SU-DHL-6 (cell line): ENCODE results near the gene PRKCE.
"Not testable (repeated sequence)": the region's sequence is repeated elsewhere in the genome, so short reads cannot be mapped to it uniquely, and the experiment has no call there.

Source experiments
- H2AFZ ChIP-seq: fragments of 200-600 bp; sonication (generic); 2 replicates; pipeline ENCODE4 v1.6.1; 2014; ENCODE audit warnings: low read depth, mild to moderate bottlenecking, moderate library complexity, mixed read lengths, antibody characterized with exemption, low read length; ENCODE audit not compliant: severe bottlenecking
- H3F3A ChIP-seq: fragments of 200-600 bp; shearing (Covaris generic); 2 replicates; pipeline ENCODE4 v1.6.0; 2016; ENCODE audit warnings: antibody characterized with exemption, mild to moderate bottlenecking; ENCODE audit not compliant: insufficient read depth
- H3K27ac ChIP-seq: fragments of 200-600 bp; sonication (generic); 2 replicates; pipeline ENCODE4 v1.5.1; 2016; ENCODE audit warnings: low read depth, mild to moderate bottlenecking, low read length, moderate library complexity, mixed read lengths
- H3K27me3 ChIP-seq: fragments of 200-600 bp; sonication (generic), shearing (Covaris generic); 2 replicates; pipeline ENCODE4 v1.6.0; 2014; ENCODE audit warnings: mild to moderate bottlenecking, low read length
- H3K36me3 ChIP-seq: fragments of 200-600 bp; sonication (generic); 2 replicates; pipeline ENCODE4 v1.6.1; 2014; ENCODE audit warnings: mild to moderate bottlenecking, low read length, mixed read lengths
- H3K4me2 ChIP-seq: fragments of 300-600, 200-600 bp; shearing (Covaris generic), sonication (generic); 2 replicates; pipeline ENCODE4 v1.6.0; 2014; ENCODE audit warnings: low read length, low read depth, mild to moderate bottlenecking; ENCODE audit not compliant: poor library complexity, severe bottlenecking
- H3K4me3 ChIP-seq: fragments of 200-600 bp; sonication (generic); 2 replicates; pipeline ENCODE4 v1.5.1; 2014; ENCODE audit warnings: antibody characterized with exemption, low read length, mild to moderate bottlenecking, mixed read lengths; ENCODE audit not compliant: insufficient read depth, poor library complexity, severe bottlenecking
- H3K79me2 ChIP-seq: fragments of 200-600 bp; sonication (generic); 2 replicates; pipeline ENCODE4 v1.6.1; 2014; ENCODE audit warnings: mild to moderate bottlenecking, low read length, moderate library complexity; ENCODE audit not compliant: insufficient read depth
- H3K9ac ChIP-seq: fragments of 200-600 bp; sonication (generic); 2 replicates; pipeline ENCODE4 v1.7.0; 2014; ENCODE audit warnings: mild to moderate bottlenecking, low read length
- H3K9me2 ChIP-seq: fragments of 200-600 bp; sonication (generic); replicated peaks from 2 replicates; pipeline ENCODE4 v1.6.1; 2014; ENCODE audit warnings: low read length; ENCODE audit not compliant: insufficient read depth
- H3K9me3 ChIP-seq: fragments of 200-600 bp; sonication (generic); 2 replicates; pipeline ENCODE4 v1.6.1; 2014; ENCODE audit warnings: low read length, mixed read lengths; ENCODE audit not compliant: insufficient read depth
- H4K20me1 ChIP-seq: fragments of 200-600 bp; sonication (generic); 2 replicates; pipeline ENCODE4 v1.6.1; 2014; ENCODE audit warnings: low read depth, mild to moderate bottlenecking, antibody characterized with exemption, low read length, moderate library complexity, mixed read lengths
- EZH2phosphoT487 ChIP-seq: fragments of 200-600 bp; sonication (generic), shearing (Covaris generic); conservative IDR thresholded peaks from 2 replicates; pipeline ENCODE4 v1.6.1; 2018; ENCODE audit warnings: mild to moderate bottlenecking, antibody characterized with exemption, low read length, moderate library complexity, mixed read lengths
- TF ChIP-seq, protein P1 (sequence below): fragments of 200-600 bp; sonication (generic); IDR thresholded peaks from one replicate; pipeline ENCODE4 v1.5.1; 2017; ENCODE audit warnings: antibody characterized with exemption, mild to moderate bottlenecking, low read length, moderate library complexity; ENCODE audit not compliant: insufficient read depth, poor library complexity, severe bottlenecking

Gene PRKCE

DNA sequence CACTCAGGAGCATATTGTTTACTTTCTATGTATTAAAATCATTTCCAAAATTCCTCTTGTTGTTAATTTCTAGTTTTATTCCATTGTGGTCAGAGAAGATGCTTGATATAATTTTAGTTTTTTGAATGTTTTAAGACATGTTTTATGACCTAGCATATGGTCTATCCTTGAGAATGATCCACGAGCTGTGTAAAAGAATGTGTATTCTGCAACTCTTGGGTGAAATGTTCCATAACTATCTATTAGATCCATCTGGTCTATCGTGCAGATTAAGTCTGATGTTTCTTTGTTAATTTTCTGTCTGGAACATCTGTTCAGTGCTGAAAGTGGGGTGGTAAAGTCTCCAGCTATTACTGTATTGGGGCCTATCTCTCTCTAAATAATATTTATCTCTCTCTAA lies 562.4 kb downstream of the PRKCE start:
- Histone ChIP-seq H3K4me2 (no peak overlapping the region), H3K9me2 (no peaks in the 10 kb centered on the region), H3K27ac (no peak overlapping the region), H3K36me3 (no peaks in the 10 kb centered on the region), H2AFZ (no peak overlapping the region), H3K4me3 (no peak overlapping the region), H4K20me1 (no peaks in the 10 kb centered on the region), H3F3A (no peaks in the 10 kb centered on the region), H3K79me2 (no peaks in the 10 kb centered on the region), H3K9me3 (peaks cover 2% of the 10 kb centered on the region; the same call in 1 of the 2 replicates), H3K9ac (no peak overlapping the region), H3K27me3 (no peaks in the 10 kb centered on the region)
- no peak for TF ChIP-seq EZH2phosphoT487
- TF ChIP-seq, protein P1, sequence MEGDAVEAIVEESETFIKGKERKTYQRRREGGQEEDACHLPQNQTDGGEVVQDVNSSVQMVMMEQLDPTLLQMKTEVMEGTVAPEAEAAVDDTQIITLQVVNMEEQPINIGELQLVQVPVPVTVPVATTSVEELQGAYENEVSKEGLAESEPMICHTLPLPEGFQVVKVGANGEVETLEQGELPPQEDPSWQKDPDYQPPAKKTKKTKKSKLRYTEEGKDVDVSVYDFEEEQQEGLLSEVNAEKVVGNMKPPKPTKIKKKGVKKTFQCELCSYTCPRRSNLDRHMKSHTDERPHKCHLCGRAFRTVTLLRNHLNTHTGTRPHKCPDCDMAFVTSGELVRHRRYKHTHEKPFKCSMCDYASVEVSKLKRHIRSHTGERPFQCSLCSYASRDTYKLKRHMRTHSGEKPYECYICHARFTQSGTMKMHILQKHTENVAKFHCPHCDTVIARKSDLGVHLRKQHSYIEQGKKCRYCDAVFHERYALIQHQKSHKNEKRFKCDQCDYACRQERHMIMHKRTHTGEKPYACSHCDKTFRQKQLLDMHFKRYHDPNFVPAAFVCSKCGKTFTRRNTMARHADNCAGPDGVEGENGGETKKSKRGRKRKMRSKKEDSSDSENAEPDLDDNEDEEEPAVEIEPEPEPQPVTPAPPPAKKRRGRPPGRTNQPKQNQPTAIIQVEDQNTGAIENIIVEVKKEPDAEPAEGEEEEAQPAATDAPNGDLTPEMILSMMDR = no peak

DNA sequence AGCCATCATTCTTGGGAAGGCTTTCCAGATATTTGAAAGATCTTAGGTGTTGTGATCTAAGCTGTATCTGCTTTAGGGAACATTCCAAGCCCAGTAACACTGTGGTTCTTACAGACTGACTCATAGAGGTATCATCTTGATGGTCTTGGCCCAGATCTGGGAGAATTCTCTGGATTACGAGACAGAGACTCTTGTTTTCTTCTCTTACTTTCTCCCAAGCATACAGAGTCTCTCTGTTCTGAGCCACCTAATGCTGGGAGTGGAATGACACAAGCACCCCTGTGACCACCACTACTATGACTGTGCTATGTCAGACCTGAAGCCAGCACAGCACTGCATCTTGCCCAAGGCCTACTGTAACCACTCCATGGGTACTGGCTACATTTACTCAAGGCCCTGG lies 564.7 kb downstream of the PRKCE start:
- TF ChIP-seq, protein P1 = no peak
- no peak for TF ChIP-seq EZH2phosphoT487
- Histone ChIP-seq H2AFZ (no peak overlapping the region), H3K9me2 (no peaks in the 10 kb centered on the region), H3K36me3 (no peaks in the 10 kb centered on the region), H3K9ac (no peak overlapping the region), H3K9me3 (no peaks in the 10 kb centered on the region), H3K79me2 (no peaks in the 10 kb centered on the region), H4K20me1 (no peaks in the 10 kb centered on the region), H3K4me3 (no peak overlapping the region), H3F3A (no peaks in the 10 kb centered on the region), H3K27me3 (no peaks in the 10 kb centered on the region), H3K27ac (no peak overlapping the region), H3K4me2 (no peak overlapping the region)

GRCh38 chr2:46223514-46223913 lies 572.0 kb downstream of the PRKCE start:
- not testable (repeated sequence) for H3K27ac ChIP-seq, H4K20me1 ChIP-seq, H3K4me2 ChIP-seq, H3K9ac ChIP-seq, H3K9me2 ChIP-seq, H2AFZ ChIP-seq, H3K27me3 ChIP-seq, H3F3A ChIP-seq, H3K36me3 ChIP-seq, H3K4me3 ChIP-seq, H3K79me2 ChIP-seq, H3K9me3 ChIP-seq

DNA sequence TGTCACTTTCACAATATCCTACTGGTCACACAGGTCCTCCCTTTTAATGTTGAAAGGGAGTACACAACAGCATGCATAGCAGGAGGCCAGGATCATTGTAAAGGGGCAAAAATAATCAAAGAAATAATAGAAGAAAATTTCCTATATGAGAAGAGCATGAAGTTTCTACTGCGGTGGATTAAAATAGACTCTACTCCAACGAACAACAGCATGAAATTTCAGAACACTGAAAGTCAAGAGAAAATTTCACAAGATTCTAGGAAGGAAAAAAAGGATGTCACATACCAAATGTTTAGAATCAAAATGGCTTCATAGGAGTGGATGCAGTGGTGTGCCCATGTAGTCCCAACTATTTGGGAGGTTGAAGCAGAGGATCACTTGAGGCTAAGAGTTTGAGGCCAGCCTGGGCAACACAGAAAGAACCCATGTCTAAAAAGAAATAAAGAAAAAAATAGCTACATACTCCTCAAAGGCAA lies 573.7 kb downstream of the PRKCE start:
- Histone ChIP-seq H3K9me3 (no peaks in the 10 kb centered on the region), H3K4me3 (no peak overlapping the region), H3K27ac (no peak overlapping the region), H3K79me2 (no peaks in the 10 kb centered on the region), H4K20me1 (no peaks in the 10 kb centered on the region), H3F3A (no peaks in the 10 kb centered on the region), H3K36me3 (no peaks in the 10 kb centered on the region), H3K27me3 (0 out of 2 replicates have a peak, but pooled peaks cover 2% of the 10 kb centered on the region), H3K4me2 (no peak overlapping the region), H3K9ac (no peak overlapping the region), H2AFZ (no peak overlapping the region), H3K9me2 (no peaks in the 10 kb centered on the region)
- TF ChIP-seq EZH2phosphoT487 = no peak
- TF ChIP-seq, protein P1 = no peak
